Measurements from ENCODE around the gene SCAF8. TPM values are rescaled to one million over a fixed set of nuclear protein-coding genes. Genes with fewer than 3 reads are reported as not detected.

SCAF8 gene
- total RNA-seq, 1 donor = 40.5 TPM

DNA sequence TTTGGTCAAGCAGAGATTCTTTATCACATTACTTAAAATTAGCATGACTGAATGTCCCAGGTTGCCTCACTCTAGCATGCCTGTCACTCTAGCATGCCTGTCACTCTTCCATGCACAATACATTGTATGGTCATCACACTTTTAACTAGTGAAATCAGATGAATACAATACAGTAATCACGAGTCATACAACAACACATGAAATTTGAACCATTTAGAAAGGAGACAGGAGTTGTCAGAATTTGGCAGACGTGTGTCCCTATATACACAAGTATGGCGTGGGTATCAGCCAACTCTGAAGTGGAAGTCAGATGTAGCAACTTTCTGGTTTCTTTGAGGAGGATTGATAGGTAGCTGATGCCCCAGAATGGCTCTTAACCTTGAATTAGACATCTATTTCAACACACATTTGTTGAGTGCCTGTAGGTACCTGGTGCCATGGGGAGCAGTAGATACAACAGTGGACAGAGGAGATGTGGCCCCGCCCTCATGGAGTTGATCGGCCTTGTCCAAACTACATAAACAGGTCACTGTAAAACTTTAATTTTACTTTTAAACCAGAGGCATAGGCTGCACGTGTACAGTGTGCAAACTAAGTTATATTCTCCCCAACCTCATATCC lies 145.8 kb downstream of the SCAF8 start:
- TF ChIP-seq, protein P1, sequence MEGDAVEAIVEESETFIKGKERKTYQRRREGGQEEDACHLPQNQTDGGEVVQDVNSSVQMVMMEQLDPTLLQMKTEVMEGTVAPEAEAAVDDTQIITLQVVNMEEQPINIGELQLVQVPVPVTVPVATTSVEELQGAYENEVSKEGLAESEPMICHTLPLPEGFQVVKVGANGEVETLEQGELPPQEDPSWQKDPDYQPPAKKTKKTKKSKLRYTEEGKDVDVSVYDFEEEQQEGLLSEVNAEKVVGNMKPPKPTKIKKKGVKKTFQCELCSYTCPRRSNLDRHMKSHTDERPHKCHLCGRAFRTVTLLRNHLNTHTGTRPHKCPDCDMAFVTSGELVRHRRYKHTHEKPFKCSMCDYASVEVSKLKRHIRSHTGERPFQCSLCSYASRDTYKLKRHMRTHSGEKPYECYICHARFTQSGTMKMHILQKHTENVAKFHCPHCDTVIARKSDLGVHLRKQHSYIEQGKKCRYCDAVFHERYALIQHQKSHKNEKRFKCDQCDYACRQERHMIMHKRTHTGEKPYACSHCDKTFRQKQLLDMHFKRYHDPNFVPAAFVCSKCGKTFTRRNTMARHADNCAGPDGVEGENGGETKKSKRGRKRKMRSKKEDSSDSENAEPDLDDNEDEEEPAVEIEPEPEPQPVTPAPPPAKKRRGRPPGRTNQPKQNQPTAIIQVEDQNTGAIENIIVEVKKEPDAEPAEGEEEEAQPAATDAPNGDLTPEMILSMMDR (IDR thresholded peaks at IDR 0.05; ENCODE audit: extremely low read depth, low read depth, low read length) = no peak
- H3K27me3 ChIP-seq (ENCODE audit: insufficient read depth, low read length) = no peaks in the 10 kb centered on the region
- H4K20me1 ChIP-seq (ENCODE audit: insufficient read depth, low read length) = peaks cover 9% of the 10 kb centered on the region
- no peaks in the 10 kb centered on the region for H3K9me3 ChIP-seq (ENCODE audit: low read depth, low read length)
- no peaks in the 10 kb centered on the region for H3K36me3 ChIP-seq (ENCODE audit: insufficient read depth, low read length)
- no peaks in the 10 kb centered on the region for H3K79me2 ChIP-seq (ENCODE audit: insufficient read depth, low read length)
- DNase-seq (ENCODE audit: insufficient read length, low spot score, missing footprints) = peak; percentile 43
- H3K4me3 ChIP-seq (ENCODE audit: insufficient read depth, low read length) = no peak overlapping the region
- no peak overlapping the region for H2AFZ ChIP-seq (ENCODE audit: low read length)
- H3K27ac ChIP-seq (ENCODE audit: low read depth, low read length) = no peak overlapping the region
- no peak overlapping the region for H3K4me2 ChIP-seq (ENCODE audit: insufficient read depth, low read length)
- peaks cover 14% of the 10 kb centered on the region for H3K4me1 ChIP-seq (ENCODE audit: insufficient read depth, low read length)

DNA sequence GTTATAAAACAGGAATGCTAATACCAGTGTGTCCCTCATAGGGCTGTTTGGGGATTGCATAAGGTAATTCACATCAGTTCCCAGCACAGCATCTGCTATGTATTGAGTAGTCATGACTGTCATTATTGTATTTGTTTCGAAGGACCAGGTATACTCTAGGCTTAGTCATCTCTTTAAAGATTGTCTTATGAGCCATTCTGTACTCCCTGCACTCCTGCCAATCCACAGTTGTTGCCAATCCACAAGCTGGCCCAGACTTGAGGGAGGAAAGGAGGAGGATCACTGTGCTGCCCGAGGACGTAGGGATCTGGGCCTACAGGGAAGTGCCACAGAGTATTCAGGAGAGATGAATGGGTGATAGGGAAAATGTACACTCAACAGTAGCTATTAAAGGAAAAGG lies 148.9 kb downstream of the SCAF8 start:
- TF ChIP-seq, protein P1 (IDR thresholded peaks at IDR 0.05; ENCODE audit: extremely low read depth, low read depth, low read length) = no peak
- no peak overlapping the region for H3K4me3 ChIP-seq (ENCODE audit: insufficient read depth, low read length)
- H3K4me1 ChIP-seq (ENCODE audit: insufficient read depth, low read length) = peaks cover 14% of the 10 kb centered on the region
- H3K27me3 ChIP-seq (ENCODE audit: insufficient read depth, low read length) = no peaks in the 10 kb centered on the region
- no peak for DNase-seq (ENCODE audit: insufficient read length, low spot score, missing footprints)
- H3K79me2 ChIP-seq (ENCODE audit: insufficient read depth, low read length) = no peaks in the 10 kb centered on the region
- H4K20me1 ChIP-seq (ENCODE audit: insufficient read depth, low read length) = peaks cover 2% of the 10 kb centered on the region
- no peak overlapping the region for H3K4me2 ChIP-seq (ENCODE audit: insufficient read depth, low read length)
- H3K27ac ChIP-seq (ENCODE audit: low read depth, low read length) = no peak overlapping the region
- no peaks in the 10 kb centered on the region for H3K36me3 ChIP-seq (ENCODE audit: insufficient read depth, low read length)
- H2AFZ ChIP-seq (ENCODE audit: low read length) = no peak overlapping the region
- no peaks in the 10 kb centered on the region for H3K9me3 ChIP-seq (ENCODE audit: low read depth, low read length)

Small RNA genes within 50 kb of the gene (small RNA-seq; reads per million reads assigned to genes)
- not detected for gene MIR1273C
- not detected for gene RNU6-824P

Other genes starting within 250 kb of the SCAF8 start
- 4.7 and 5.4 TPM in 2 replicates for gene CNKSR3, start 222.7 kb upstream of the SCAF8 start, total RNA-seq